ENCODE measurements around the gene ALCAM.

Gene ALCAM

GRCh38 chr3:105430455-105430854 lies 63.7 kb downstream of the ALCAM start:
- DNase-seq (ENCODE audit: low read depth), result no peak
- TF ChIP-seq CTCF (IDR thresholded peaks at IDR 0.05; ENCODE audit: control insufficient read depth, insufficient read depth, low read depth, low read length, missing control alignments), result no peak

GRCh38 chr3:105431200-105431599 lies 64.5 kb downstream of the ALCAM start:
- no peak for TF ChIP-seq CTCF (IDR thresholded peaks at IDR 0.05; ENCODE audit: control insufficient read depth, insufficient read depth, low read depth, low read length, missing control alignments)
- DNase-seq (ENCODE audit: low read depth), result no peak
- H3K4me3 ChIP-seq (ENCODE audit: control insufficient read depth, low read depth, low read length), result no peak overlapping the region

More at GRCh38 chr3:105430455-105430854, 63.7 kb downstream of the ALCAM start:
- no peak overlapping the region for H3K4me3 ChIP-seq (ENCODE audit: control insufficient read depth, low read depth, low read length)

- TF ChIP-seq CTCF (IDR thresholded peaks at IDR 0.05; ENCODE audit: control insufficient read depth, insufficient read depth, low read depth, low read length, missing control alignments), result no peak
- no peak for DNase-seq (ENCODE audit: low read depth)
- H3K4me3 ChIP-seq (ENCODE audit: control insufficient read depth, low read depth, low read length), result no peak overlapping the region
Observed at GRCh38 chr3:105435277-105435676, 68.6 kb downstream of the ALCAM start.

- TF ChIP-seq CTCF (IDR thresholded peaks at IDR 0.05; ENCODE audit: control insufficient read depth, insufficient read depth, low read depth, low read length, missing control alignments), result no peak
- DNase-seq (ENCODE audit: low read depth), result no peak
- no peak overlapping the region for H3K4me3 ChIP-seq (ENCODE audit: control insufficient read depth, low read depth, low read length)
Observed at GRCh38 chr3:105436687-105437086, 70.0 kb downstream of the ALCAM start.

GRCh38 chr3:105440113-105440512 lies 73.4 kb downstream of the ALCAM start:
- H3K4me3 ChIP-seq (ENCODE audit: control insufficient read depth, low read depth, low read length), result no peak overlapping the region
- TF ChIP-seq CTCF (IDR thresholded peaks at IDR 0.05; ENCODE audit: control insufficient read depth, insufficient read depth, low read depth, low read length, missing control alignments), result no peak
- no peak for DNase-seq (ENCODE audit: low read depth)

GRCh38 chr3:105444725-105445124 lies 78.0 kb downstream of the ALCAM start:
- no peak for DNase-seq (ENCODE audit: low read depth)
- TF ChIP-seq CTCF (IDR thresholded peaks at IDR 0.05; ENCODE audit: control insufficient read depth, insufficient read depth, low read depth, low read length, missing control alignments), result no peak
- no peak overlapping the region for H3K4me3 ChIP-seq (ENCODE audit: control insufficient read depth, low read depth, low read length)
